Stromal cell of bone marrow (primary cell): ENCODE results near the gene RB1.
"Not testable (repeated sequence)": the region's sequence is repeated elsewhere in the genome, so short reads cannot be mapped to it uniquely, and the experiment has no call there.

ENCODE experiments used
- DNase-seq: peaks from one replicate; pipeline ENCODE4 v3.0.0-alpha.2; 2012; ENCODE audit warnings: low read depth

RB1 gene

GRCh38 chr13:48449656-48450055, 146.1 kb downstream of the RB1 start:
- DNase-seq: no peak

GRCh38 chr13:48451196-48451595, 147.6 kb downstream of the RB1 start:
- DNase-seq: not testable (repeated sequence)

DNA sequence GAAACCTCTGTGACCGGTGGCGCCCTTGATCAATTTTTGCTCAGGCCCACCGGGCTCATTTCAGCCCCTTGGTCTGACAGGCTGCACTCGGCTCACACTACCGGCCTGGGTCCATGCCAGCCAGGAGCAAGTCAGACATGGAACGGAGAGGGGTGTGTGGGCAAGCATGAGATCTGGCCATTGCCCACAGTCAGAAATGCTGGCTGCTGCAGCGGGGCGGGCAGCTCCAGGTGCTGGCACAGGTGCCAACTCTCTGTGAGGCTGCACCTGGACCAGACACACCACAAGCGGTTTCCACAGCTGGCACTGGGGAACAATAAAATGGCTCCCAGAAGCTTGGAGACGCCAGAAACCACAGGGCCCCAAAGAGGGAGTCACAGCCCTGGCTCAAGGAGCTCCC, 153.0 kb downstream of the RB1 start:
- DNase-seq: no peak

GRCh38 chr13:48457578-48458242, 154.2 kb downstream of the RB1 start:
- DNase-seq: no peak

GRCh38 chr13:48475230-48475629, 171.7 kb downstream of the RB1 start:
- DNase-seq: no peak

DNA sequence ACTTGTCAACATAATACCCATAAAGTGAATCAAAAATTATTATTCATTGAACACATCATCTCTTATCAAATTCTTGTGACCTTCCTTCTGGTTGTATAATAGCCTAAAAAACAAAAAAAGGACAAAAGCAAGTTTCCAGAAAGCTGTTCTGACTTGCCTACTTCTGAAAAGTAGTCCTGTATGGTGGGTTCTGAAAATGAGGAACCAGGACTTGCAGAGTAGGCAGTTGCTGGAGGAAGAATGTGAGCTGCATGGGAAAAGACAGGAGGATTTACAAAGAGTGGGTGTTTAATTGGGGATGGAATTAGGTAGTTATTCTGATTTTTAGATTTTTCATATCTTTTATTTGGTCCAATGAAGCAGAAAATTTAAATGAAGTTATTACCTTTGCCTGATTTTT, 172.7 kb downstream of the RB1 start:
- DNase-seq: no peak

- DNase-seq: no peak
These were observed 173.1 kb downstream of the RB1 start for GRCh38 chr13:48476686-48477085.

- no peak for DNase-seq
These were observed 173.8 kb downstream of the RB1 start for GRCh38 chr13:48477191-48477855.

- DNase-seq: peak; percentile 44
These were observed 174.8 kb downstream of the RB1 start for GRCh38 chr13:48478391-48478790.

DNA sequence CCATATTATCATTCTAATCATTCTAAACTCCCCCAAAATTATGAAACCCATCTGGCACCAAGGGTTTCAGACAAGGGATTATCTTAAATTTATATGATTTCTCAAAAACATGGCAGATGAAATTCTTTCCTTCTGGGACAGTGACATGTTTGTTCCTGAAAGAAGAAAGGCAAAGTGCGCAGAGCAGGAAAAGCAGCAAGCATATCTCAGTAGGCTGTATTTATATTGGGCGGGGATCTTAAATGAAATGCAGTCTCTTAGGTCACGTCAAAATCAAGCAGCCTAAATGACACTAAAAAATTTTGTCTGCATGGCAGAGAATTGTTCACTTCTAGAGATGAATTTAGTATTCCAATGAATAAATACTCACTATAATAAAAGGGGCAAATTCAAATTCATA, 180.0 kb downstream of the RB1 start:
- no peak for DNase-seq

DNA sequence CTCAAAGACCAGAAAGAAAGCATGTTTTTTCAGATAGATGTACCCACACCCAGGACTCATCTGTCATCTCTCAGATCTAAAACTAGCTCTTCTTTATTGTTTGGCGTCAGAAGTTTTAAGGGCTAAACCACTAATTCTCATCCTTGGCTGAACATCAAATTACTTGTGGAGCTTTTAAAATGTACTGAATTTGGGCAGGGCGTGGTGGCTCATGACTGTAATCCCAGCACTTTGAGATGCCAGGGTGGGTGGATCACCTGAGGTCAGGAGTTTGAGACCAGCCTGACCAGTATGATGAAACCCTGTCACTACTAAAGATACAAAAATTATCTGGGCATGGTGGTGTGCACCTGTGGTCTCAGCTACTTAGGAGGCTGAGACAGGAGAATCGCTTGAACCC, 181.9 kb downstream of the RB1 start:
- DNase-seq: no peak

DNA sequence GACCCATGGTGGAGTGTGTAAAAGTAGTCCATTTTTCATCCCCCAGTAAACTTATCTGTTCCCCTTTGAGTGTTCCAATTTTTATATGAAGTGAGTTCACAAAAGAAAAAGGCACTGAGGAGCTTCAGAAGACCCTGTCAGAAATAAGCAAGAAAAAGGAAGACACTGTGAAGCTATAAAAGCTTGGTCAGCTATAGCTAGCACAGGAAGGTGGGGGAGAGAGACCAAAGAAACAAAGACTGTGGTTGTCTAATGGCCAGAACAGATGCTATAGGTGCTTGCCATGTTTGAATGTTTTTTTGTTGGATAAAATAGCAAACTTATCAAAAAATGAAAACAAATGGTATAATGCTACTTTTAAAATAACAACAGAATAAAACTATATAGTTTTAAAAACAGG, 182.8 kb downstream of the RB1 start:
- DNase-seq: no peak

GRCh38 chr13:48486836-48487235, 183.3 kb downstream of the RB1 start:
- DNase-seq: no peak

DNA sequence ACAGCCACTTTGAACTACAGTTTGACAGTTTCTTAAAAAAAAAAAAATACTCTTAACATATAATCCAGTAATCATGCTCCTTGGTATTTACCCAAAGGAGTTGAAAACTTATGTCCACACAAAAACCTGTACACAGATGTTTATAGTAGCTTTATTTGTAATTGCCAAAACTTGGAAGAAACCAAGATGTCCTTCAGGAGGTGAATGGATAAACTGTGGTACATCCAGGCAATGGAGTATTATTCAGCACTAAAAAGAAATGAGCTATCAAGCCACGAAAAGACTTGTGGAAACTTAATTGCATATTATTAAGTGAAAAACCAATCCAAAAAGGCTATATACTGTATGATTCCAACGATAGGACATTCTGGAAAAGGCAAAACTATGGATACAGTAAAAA, 184.4 kb downstream of the RB1 start:
- DNase-seq: no peak

DNA sequence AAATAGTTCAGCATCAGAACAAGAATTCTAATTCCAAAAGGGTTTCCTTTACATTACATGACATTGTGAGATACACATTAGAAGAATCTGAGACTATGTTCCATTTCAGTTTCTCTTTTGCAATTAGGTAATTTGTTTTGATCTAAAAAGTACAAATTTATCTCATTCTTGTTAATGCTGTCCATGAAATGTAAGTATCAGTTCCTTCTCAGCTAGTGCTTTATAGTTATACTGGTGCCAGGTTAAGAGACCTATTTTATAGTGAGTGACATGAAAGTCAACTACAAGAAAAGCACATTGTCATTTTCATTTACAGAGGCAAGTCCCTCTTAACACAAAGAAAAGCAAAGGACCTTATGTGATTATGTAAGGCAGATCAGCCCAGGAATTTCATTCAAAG, 185.4 kb downstream of the RB1 start:
- no peak for DNase-seq

DNA sequence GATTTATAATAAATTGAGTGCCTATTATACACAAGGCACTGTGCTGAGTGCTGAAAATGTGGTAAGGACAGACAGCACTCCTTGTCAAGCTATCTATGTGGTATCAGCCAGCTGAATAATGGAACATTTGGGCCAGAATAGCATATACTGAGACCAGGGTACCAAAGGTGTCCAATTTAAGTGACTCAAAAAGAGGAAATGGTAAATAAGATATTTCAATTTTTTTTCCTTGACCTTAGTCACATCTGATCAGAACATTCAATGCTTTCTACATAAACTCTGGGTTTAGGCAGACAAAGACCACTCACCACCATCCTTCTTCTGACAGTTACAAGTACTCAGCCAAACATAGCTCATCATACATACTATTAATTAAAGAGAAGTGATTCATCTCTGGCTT, 186.1 kb downstream of the RB1 start:
- DNase-seq: no peak

- no peak for DNase-seq
These were observed 186.7 kb downstream of the RB1 start for GRCh38 chr13:48490241-48490640.

DNA sequence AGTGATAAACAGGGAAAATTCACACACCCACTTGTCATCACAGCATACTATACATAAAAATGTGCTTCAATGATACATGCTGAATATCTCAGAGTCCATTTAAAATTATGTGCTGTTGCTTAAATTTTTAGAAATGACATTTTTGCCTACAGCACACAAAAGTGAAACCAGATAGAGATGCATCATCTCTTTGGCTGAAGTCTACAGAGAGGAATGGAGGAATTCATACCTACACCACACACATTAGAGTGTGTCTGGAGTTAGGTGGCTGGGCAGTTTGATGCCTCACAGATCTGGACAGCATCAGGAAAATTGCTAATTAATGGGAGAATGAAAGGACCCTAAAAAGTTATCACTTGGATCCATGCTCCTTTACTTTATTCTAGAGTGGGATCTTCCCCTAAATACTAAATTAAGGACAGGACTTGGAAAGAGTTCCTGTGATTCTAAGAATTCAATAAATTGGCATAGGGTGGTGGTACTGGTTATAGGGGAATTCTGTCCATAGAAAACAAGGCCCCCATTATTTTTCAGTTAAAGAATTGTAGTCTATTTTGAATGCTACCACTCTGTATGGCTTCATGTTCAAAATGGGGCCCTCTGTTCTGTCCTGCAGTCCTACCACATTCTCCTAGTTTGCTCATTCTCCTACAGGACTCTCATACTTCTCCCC, 188.0 kb downstream of the RB1 start:
- no peak for DNase-seq

- no peak for DNase-seq
These were observed 188.5 kb downstream of the RB1 start for GRCh38 chr13:48492096-48492440.

DNA sequence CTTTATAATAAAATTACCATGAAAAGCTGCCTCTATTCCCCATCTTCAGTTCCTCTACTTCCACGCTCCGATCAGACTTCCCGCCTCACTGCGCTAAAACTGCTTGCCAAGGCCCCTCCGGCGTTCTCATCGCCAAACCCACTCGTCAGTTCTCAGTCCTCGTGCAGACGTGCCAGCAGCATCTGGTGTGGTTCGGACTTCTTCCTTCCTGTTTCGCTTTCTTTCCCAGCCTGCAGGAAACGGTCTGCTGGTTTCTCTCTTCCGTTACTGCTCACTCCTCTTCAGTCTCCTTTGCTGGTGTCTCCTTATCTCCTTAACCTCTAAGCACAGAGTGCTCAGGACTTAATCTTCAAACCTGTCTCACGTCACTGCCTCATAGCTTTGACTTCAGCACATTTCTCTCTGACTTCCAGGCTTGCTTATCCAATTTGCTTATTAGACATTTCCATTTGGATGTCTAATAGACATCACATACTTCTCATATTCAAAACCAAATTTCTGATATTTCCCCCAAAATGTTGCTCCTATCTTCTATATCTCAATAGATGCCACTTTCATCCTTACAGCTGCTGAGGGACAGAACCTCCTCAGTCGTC, 189.0 kb downstream of the RB1 start:
- DNase-seq: peak; percentile 58

- no peak for DNase-seq
These were observed 189.7 kb downstream of the RB1 start for GRCh38 chr13:48493066-48493765.

DNA sequence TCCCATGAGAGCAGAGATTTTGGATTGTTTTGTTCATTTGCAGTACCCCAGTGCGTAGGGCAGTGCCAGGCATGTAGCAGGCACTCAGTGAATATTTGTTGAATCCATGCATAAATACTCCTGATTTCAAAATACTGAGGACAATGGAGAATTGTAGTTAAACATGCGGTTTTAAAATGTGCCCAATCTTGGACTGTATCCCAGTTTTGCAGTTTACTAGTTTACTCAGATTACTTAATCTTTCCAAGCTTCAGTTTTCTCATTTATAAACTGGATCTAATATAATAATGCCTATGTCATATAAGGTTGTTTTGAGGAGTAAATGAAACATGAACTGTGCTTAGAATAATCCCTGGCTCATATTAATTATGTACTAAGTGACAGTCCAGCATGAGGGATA, 190.3 kb downstream of the RB1 start:
- no peak for DNase-seq

DNA sequence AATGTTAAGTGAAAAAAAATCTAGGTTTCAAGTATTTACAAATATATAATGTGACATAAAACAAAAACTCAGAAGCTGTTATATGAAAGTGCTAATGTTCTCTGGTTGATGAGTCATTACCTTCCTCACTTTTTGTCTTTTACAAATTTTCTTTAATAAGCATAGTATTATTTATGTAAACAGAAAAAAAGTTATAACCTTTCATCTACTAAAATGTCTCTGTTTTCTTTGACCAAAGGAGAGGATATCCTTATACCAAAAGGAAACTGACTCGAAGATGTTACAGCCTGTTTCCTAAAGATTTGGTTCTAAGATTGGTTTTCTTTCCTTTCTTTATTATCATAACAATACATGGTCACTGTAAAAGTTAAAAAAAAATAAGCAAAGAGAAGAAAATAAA, 191.3 kb downstream of the RB1 start:
- no peak for DNase-seq
